Measurements from ENCODE around the gene CFB. TPM values are rescaled to one million over a fixed set of nuclear protein-coding genes. Genes with fewer than 3 reads are reported as not detected.

Gene CFB
- total and polyA plus RNA-seq, 2 of the 13 experiments (the other 11 are each of a cell fraction or from before 2014, with no cell fraction given), result 171 to 513 TPM

- TF ChIP-seq ZFY (CRISPR knock-in tag; IDR thresholded peaks at IDR 0.05), result peak; percentile 41; the same call in 1 of the 2 replicates
- TF ChIP-seq HNRNPH1 (optimal IDR thresholded peaks at IDR 0.05; ENCODE audit: low read depth, low read length), result no peak
- TF ChIP-seq TIGD3 (CRISPR knock-in tag; IDR thresholded peaks at IDR 0.05; ENCODE audit: borderline replicate concordance), result 0 out of 2 replicates have a peak, but pooled peaks have one; percentile 8
- no peak for TF ChIP-seq SOX5 (CRISPR knock-in tag; IDR thresholded peaks at IDR 0.05; ENCODE audit: borderline replicate concordance)
- TF ChIP-seq ZBTB46 (CRISPR knock-in tag; IDR thresholded peaks at IDR 0.05; ENCODE audit: borderline replicate concordance), result 0 out of 2 replicates have a peak, but pooled peaks have one; percentile 37
- TF ChIP-seq NKX3-1 (CRISPR knock-in tag; IDR thresholded peaks at IDR 0.05), result 0 out of 2 replicates have a peak, but pooled peaks have one; percentile 64
- TF ChIP-seq NONO (IDR thresholded peaks at IDR 0.05), result no peak
- no peak for TF ChIP-seq NONO (CRISPR knock-in tag; conservative IDR thresholded peaks at IDR 0.05)
- no peak for TF ChIP-seq SOX6 (IDR thresholded peaks at IDR 0.05)
- TF ChIP-seq SOX6 (CRISPR knock-in tag; IDR thresholded peaks at IDR 0.05), result no peak
- no peak for TF ChIP-seq ZBTB7A (CRISPR knock-in tag; IDR thresholded peaks at IDR 0.05)
- no peak for TF ChIP-seq ZNF597 (CRISPR knock-in tag; IDR thresholded peaks at IDR 0.05)
- TF ChIP-seq ZNF577 (CRISPR knock-in tag; IDR thresholded peaks at IDR 0.05; ENCODE audit: borderline replicate concordance, low read depth), result no peak
- TF ChIP-seq ZNF703 (CRISPR knock-in tag; IDR thresholded peaks at IDR 0.05; ENCODE audit: borderline replicate concordance), result no peak
- TF ChIP-seq ATF4 (CRISPR knock-in tag; IDR thresholded peaks at IDR 0.05), result no peak
- TF ChIP-seq ZNF572 (CRISPR knock-in tag; IDR thresholded peaks at IDR 0.05), result 0 out of 2 replicates have a peak, but pooled peaks have one; percentile 17
- no peak for TF ChIP-seq CAMTA2 (CRISPR knock-in tag; IDR thresholded peaks at IDR 0.05; ENCODE audit: borderline replicate concordance)
- no peak for TF ChIP-seq SIN3A (IDR thresholded peaks at IDR 0.05; ENCODE audit: borderline replicate concordance, low read depth, low read length)
- no peak for TF ChIP-seq ZNF562 (CRISPR knock-in tag; IDR thresholded peaks at IDR 0.05; ENCODE audit: borderline replicate concordance)
- peak; percentile 2; the same call in 1 of the 2 replicates for TF ChIP-seq GABPB1 (CRISPR knock-in tag; IDR thresholded peaks at IDR 0.05)
- TF ChIP-seq CREB1 (IDR thresholded peaks at IDR 0.05), result no peak
- TF ChIP-seq CREB1 (CRISPR knock-in tag; IDR thresholded peaks at IDR 0.05), result no peak
- peak; percentile 57 for TF ChIP-seq ZNF547 (CRISPR knock-in tag; IDR thresholded peaks at IDR 0.05)
- no peak for TF ChIP-seq ZFAT (CRISPR knock-in tag; conservative IDR thresholded peaks at IDR 0.05)
- peak; percentile 9; the same call in 1 of the 2 replicates for TF ChIP-seq MYC (CRISPR knock-in tag; IDR thresholded peaks at IDR 0.05; ENCODE audit: borderline replicate concordance)
- TF ChIP-seq ZNF136 (CRISPR knock-in tag; IDR thresholded peaks at IDR 0.05; ENCODE audit: low read depth), result no peak
- no peak for TF ChIP-seq ZNF3 (CRISPR knock-in tag; IDR thresholded peaks at IDR 0.05)
Observed at GRCh38 chr6:31927863-31928671, 17.8 kb upstream of the CFB start (continued).
